GM21526 (cell line): ENCODE measurements around the gene CACNA1E.
"Not testable (repeated sequence)": the region's sequence is repeated elsewhere in the genome, so short reads cannot be mapped to it uniquely, and the experiment has no call there.

ENCODE experiments used
- ATAC-seq: cut with Tn5 transposase; IDR thresholded peaks from one replicate; pipeline ENCODE4 v1.9.1; 2021; ENCODE audit warnings: moderate library complexity; ENCODE audit not compliant: unreplicated experiment, low FRiP score

Gene CACNA1E

DNA sequence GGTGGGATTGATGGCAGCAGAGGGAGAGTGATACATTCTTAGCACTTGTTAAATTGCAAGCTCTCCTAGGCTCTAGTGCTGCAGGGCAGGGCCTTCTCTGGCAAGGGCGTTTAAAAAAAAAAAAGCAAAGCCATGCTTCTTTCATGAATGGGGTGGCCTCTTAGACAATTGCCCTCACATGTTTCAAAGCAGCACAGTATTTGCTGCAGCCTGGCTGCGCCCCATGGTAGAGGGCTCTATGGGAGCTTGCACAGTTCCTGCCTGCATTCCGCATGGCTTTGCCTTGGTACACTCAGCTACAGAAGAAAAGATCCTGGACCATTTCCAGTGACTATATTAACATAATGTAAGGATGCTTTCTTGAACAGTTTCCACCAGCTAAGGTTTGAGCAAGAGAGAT lies 311.0 kb downstream of the CACNA1E start:
- no peak for ATAC-seq

DNA sequence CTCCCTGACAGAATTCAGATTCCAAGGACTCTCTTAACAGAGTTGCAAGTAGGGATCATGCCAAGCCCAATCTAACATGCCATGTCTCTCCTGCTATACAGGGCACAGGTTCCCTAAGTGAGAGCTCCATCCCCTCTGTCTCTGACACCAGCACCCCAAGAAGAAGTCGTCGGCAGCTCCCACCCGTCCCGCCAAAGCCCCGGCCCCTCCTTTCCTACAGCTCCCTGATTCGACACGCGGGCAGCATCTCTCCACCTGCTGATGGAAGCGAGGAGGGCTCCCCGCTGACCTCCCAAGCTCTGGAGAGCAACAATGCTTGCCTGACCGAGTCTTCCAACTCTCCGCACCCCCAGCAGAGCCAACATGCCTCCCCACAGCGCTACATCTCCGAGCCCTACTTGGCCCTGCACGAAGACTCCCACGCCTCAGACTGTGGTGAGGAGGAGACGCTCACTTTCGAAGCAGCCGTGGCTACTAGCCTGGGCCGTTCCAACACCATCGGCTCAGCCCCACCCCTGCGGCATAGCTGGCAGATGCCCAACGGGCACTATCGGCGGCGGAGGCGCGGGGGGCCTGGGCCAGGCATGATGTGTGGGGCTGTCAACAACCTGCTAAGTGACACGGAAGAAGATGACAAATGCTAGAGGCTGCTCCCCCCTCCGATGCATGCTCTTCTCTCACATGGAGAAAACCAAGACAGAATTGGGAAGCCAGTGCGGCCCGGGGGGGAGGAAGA lies 315.0 kb downstream of the CACNA1E start:
- no peak for ATAC-seq

DNA sequence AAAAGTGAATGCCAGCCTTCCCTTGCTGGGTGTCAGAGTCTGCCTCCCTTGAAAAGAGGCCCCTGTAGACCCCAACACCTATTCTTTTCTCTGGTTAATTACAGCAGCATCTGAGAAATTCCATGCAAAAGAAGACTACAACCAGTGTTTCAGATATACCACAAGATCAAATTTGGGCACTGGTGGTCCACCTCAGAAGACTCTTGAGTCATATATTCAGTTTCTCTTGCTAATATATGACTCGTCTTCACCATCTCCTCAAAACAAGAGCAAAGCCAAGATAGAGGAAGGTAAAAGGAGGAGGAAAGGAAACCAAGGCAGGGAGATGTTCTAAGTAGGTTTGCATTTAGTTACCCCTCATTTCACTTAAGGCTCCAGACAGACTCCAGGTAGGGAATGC lies 318.3 kb downstream of the CACNA1E start:
- no peak for ATAC-seq

DNA sequence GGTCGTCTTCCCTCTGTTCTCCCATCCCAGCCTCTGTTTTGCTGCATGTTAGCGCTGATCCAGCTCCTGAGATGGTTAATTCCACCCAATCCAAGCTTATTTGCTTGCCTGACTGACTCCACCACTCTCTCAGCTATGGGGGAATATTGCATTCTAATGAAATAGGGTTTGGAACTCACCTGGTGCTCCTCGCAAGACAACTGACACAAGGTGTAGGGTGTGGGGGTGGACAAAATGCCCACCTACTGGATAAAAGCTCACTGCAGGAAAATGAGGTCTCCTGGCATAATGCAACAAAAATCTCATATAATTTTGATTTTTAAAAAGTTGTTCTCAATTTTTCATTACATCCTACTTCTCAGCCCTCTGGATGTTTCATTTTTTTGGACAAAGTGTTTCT lies 319.1 kb downstream of the CACNA1E start:
- no peak for ATAC-seq

DNA sequence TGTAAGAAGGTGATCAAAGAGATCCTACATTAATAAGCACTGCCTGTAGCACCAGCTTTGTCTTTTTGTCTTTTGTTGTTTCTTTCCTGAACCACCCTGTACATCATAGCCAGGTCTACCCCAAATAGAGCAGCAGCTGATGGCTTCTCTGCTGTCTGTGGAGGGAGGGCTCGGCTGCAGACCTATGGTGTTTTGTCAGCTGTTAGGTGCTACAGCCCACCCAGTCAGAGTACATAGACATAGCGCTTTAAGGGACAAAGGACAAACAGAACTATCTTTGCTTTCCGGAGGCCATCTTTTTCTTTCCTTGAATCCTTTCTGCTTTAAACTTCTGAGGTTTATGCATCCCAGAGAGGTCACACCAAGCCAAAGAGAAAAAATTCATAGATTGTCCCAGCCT lies 320.1 kb downstream of the CACNA1E start:
- no peak for ATAC-seq

DNA sequence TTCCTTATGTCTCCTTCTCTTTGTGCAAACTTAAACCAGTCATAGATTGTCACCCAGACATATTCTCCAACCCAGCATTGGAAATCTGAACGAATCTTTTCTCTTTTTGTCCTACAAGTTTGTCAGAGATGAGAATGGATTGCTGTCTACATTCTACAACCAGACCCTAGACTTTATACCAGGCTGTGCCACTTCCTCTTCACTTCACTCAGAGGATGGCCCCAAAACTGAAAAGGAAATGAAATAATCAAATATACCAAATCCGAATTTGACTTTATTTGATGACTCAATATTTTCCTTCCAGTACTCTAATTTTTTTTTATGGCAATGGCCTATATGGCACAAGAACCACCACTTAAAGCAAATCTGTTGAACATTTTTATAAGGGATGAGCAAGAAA lies 321.7 kb downstream of the CACNA1E start:
- no peak for ATAC-seq

DNA sequence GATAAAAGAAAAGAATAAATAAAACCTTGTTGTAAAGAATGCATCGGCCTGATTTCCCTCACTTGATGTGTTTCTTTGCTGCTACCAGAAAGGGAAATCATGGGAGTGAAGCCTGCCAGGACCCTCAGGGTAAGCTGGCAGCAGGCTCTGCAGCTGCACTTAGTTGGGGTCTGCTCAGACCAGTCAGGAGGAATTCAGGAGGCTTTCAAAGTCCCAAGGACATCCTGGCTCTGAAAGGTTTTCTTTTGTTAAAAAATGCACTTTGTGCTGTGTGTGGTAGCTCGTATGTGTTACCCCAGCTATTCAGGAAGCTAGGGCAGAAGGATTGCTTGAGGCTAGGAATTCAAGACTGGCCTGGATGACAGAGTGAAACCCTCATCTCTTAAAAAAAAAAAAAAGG lies 323.4 kb downstream of the CACNA1E start:
- ATAC-seq: no peak

DNA sequence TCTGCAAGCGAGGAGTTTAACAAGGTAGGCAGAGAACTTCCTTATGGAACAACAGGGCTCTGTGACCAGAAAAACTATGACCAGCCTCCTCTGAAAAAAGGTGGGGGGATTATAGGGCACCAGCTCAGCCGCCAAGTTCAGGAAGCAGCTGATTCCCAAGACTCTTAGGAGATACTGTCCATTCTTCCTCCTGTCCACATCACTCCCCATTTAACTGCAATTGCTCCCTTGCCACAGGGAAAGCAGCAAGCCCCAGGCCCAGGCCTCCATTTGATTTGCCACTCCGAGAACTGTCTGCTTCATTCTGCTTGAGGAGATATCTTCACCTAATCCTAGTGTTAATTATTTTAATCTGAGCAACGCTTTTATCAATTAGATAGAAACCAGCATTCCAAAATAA lies 323.9 kb downstream of the CACNA1E start:
- ATAC-seq: no peak

DNA sequence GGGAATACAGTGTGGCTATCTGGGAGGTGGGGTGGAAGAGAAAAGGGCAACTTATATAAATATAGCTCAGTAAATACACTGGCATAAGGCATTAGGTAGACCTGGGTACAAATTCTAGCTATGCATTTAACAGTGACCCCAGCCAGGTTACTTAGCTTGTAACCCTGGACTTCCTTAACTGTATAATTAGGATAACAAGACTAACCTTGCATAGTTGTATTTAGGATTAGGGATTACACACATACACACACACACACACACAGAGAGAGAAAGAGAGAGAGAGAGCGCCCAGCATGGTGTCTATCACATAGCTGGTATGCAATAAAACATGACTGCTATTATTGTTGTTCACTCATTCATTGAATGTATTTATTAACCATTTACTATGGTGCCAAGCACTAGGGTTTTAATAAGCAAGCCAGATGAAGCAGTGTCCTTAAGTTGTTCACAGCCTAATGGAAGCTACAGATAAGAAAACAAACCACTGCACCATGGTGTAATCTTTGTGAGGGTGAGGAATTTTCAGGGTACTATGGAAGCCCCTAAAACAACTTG lies 326.8 kb downstream of the CACNA1E start:
- no peak for ATAC-seq

DNA sequence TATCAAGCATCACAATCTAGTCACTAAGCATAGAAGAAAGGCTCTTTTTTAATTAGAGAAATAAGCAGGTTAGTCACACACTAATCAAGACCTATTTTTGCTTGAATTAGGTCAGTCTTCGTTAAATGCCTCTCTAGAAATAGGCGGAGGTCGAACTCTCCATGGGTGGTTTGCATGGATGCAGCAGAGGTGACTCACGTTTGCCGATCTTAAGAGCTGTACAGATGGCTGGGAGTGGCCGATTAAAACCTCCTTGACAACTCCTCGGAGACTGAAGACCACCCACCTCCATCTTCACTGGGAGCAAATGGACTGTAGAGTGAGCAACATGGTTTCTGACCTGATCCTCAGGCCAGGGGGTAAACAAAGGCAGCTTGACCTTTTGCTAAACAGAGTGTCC lies 328.9 kb downstream of the CACNA1E start:
- no peak for ATAC-seq

DNA sequence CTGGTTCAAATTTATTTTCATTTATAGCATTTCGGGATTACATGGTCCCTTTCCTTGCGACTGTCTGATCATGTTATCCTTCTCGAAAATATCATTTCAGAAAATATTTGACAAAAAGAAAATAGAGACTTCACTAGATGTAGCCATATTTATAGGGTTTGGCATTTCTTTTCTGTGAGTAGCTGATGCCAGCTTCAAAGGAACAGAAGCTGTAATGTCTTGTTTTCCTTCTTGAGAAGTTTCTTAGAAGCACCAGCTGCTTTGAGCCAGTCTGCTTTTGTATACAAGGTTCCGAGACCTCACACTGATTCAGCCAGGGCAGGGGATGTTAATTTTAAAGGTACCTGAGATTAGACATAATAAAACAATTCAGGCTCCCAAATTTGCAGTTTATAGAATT lies 329.9 kb downstream of the CACNA1E start:
- ATAC-seq: no peak

DNA sequence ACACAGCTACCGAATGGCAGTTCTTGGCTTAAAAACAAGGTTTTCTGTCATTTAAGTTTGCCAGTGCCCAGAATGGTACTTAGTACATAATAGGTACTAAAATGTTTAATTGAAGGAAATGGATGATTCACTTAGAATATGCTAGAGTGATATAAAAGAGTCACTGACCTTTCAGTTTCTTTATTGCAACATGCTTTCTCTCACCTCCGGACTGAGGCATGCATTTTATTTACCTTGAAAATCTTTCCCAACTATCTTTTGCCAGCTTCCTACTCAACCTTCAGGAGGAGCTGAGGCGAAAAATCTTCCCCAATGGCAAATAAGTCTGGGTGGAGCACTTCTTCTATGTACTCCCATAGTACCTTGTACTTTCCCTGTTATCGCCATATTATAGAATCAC lies 333.3 kb downstream of the CACNA1E start:
- ATAC-seq: no peak

DNA sequence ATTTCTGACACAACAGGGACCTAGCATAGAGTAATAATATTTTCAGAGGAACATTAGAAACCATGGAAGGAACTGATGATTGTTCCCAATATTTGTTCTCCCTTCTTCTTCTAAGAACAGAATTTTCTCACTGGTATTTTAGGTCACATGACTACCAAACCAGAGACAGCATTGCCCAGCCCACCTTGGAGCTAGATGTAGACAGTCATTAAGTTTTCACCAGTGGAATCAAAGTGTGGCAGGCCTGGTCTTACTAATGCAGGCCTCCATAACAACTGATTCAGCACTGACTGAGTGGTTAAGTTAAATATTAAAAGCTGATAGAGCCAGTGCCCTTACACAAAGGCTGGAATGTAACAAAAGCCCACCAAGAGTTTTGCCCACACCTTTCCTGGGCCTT lies 333.8 kb downstream of the CACNA1E start:
- no peak for ATAC-seq

DNA sequence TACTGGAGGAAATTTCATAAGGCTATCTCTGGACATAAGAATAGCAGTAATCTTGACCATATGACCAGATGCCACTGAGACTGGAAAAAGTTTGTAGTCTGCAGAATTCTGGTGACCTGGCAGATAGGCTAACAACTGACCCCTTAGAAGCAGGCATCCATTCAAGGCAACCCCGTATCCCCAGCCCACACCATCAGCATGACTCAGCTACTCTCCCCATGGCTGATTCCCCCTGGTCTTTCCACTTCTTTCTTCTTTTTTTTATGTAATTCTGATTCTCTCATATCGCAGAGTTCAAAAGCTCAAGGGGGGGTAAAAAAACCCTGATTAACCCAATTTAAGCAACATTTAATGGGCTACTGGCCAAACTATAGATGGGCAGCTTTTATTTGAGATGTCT lies 335.1 kb downstream of the CACNA1E start:
- ATAC-seq: no peak

DNA sequence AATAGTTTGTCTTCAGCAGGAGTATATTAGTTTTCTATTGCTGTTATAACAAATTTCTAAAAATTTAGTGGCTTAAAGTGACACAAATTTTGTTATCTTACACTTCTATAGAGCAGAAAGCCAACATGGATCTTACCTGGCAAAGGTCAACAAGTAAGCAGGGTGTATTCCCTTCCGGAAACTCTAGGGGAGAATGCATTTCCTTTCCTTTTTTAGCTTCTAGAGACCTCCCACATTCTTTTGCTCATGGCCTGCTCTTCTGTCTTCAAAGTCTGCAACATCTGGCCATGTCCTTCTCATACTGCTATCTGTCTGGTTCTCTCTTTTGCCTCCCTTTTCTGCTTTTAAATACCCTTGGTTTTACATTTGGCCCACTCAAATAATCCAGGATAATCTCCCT lies 335.6 kb downstream of the CACNA1E start:
- no peak for ATAC-seq

DNA sequence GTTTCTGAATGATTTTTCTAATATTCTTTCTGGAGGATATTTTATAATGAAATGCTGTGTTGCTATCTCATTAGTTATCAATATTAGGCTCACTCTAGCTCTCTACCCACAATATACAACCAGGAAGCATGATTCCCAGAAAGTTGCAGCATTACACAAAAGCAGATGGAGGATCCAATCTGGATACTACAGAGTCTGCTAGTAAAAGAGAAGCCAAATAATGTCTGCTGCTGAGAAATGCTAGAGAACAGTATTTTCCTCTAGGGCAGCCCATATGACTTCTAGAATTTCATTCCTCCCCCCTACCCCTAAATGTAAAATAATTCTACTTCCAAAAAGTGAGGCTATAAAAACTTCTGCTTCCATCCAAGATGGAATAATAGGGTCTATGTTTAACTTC lies 338.4 kb downstream of the CACNA1E start:
- no peak for ATAC-seq

DNA sequence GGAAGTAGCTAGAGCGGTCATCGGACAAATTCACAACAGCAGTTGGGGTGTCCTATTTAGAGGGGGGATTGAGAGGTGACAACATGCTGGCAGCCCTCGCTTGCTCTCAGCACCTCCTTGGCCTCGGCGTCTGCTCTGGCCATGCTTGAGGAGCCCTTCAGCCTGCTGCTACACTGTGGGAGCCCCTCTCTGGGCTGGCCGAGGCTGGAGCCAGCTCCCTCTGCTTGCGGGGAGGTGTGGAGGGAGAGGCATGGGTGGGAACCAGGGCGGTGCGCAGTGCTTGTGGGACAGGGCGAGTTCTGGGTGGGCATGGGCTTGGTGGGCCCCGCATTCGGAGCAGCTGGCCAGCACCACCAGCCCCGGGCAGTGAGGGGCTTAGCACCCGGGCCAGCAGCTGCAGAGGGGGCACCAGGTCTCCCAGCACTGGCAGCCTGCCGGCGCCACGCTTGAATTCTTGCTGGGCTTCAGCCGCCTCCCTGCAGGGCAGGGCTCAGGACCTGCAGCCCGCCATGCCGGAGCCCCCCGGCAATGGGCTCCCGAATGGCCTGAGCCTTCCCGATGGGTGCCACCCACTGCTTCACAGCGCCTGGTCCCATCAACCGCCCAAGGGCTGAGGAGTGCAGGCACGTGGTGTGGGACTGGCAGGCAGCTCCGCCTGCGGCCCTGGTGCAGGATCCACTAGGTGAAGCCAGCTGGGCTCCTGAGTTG lies 349.0 kb downstream of the CACNA1E start:
- not testable (repeated sequence) for ATAC-seq

DNA sequence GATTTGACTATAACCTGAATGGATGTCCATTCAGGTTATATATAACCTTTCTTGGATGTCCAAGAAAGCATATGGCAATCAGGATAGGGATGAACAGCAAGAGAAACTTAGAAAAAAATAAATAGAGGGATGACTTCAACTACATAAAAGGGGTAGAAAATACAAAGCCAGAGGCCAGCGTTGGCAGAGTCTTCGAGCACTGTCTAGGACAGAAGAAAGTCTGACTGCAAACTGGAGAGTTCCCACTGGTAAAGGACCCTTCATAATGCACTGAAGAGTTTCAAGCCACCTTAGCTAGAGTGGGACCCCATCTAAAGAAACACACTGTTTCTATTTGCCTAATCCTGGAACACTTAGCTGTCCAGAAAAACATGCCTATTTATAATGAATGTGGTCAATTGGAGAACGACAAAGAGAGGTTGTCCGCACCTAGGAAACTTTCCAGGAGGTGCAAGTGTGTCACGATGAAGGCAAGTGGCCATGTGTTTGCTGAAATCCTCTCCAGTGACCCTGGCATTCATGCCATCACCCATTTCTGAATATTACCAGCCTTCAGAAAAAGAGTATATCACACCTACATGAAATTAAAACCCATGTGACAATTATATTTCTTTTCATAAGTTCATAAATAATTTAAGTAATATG lies 362.8 kb downstream of the CACNA1E start:
- ATAC-seq: no peak

DNA sequence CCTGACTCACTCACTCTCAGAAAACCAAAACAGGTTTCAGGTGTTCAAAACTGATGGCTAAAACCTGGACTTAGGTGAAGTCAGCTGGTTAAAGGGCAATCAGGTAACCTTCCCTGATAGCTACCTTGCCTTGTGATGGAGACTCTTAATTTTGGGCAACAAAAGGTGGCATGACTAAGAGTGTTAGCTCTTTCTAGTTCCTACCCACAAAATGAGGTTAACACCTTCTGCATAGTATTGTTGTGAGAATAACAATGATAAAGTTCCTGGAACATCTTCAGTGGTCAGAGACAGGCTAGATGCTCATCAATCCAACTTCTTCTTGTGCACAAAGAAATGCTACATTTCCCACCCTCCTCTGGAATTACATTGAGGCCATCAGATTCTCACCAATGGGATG lies 363.4 kb downstream of the CACNA1E start:
- ATAC-seq: no peak

DNA sequence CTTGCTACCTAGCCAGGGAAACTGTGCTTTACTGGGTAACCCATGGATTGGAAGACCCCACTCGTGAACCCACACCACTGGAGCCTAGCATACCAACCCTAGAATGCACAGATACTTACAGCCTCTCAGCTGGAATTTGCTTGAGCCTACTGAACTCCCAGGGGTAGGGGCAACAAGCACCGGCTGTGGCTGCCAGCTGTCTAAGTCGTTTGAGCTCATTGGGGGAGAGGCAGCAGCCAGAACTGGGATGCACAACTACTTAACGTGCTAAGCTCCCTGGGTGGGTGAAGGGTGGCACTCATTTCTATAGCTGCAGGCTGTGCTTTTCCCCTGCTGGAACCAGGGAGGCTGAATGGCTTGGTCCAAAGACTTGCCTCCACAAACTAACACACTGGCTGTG lies 365.8 kb downstream of the CACNA1E start:
- no peak for ATAC-seq

DNA sequence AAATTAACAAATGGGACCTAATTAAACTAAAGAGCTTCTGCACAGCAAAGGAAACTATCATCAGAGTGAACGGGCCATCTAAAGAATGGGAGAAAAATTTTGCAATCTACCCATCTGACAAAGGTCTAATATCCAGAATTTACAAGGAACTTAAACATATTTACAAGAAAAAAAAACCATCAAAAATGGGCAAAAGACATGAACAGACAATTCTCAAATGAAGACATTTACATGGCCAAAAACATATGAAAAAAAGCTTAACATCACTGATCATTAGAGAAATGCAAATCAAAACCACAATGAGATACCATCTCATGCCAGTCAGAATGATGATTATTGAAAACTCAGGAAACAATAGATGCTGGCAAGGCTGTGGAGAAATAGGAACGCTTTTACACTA lies 370.9 kb downstream of the CACNA1E start:
- ATAC-seq: not testable (repeated sequence)

DNA sequence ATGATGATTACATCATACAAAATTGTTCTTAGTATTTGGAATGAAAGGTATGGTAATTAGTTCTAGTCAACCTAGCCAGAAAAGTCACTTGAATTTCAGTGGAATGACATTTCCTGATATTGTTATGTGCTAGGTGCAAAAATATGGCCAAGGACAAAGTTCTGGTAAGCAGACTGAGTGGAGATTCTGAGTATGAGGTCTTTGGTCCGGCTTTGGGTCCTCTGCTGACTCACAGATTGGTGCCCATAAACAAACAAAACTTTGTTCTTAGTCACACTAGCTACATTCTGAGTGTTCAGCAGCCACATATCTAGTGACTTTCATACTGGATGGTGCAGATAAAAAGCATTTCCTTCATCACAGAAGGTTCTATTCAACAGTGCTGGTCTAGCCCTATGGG lies 372.1 kb downstream of the CACNA1E start:
- no peak for ATAC-seq
